GM10248 (cell line): ENCODE data around the gene TYK2.

Experiments used
- CTCF ChIA-PET: fragments of 300-600 bp; sonication (Branson Sonifier 250); formaldehyde crosslinking; extraction: SDS; loops from one replicate; lab custom pipeline; 2021; ENCODE audit warnings: antibody characterized with exemption; lab: Yijun Ruan, JAX
- POLR2A ChIA-PET: fragments of 350-650 bp; sonication (Branson Sonifier 250); formaldehyde crosslinking; extraction: SDS; loops from one replicate; lab custom pipeline; 2020; ENCODE audit warnings: antibody characterized with exemption; lab: Yijun Ruan, JAX
- DNase-seq: peaks from one replicate; pipeline ENCODE4 v3.0.0; 2012; ENCODE audit errors: extremely low spot score
- CTCF ChIP-seq: IDR thresholded peaks from 2 replicates; pipeline ENCODE4 v1.5.1; 2012; ENCODE audit warnings: mild to moderate bottlenecking, low read depth; ENCODE audit errors: extremely low read depth, missing control alignments, control extremely low read depth

The TYK2 gene

GRCh38 chr19:10408511-10409283 is 28.3 kb upstream of the TYK2 start:
- ChIA-PET CTCF (interaction anchor here (0.8 to 29.5 kb wide), 4 partner anchors 4 to 75 kb away, joined by 3 to 979 read pairs (median 491); partner anchors contain the start of genes CDC37 and PDE4A), POLR2A (interaction anchor here (0.7 kb wide), 1 partner anchor 966 kb away, joined by 3 read pairs; no protein-coding TSS in a partner anchor)
- peak; percentile 66 for DNase-seq
- TF ChIP-seq CTCF = no peak

- TF ChIP-seq CTCF = no peak
- POLR2A ChIA-PET = interaction anchor here (0.6 kb wide), 2 partner anchors 15 to 16 kb away, joined by 5 to 6 read pairs; no protein-coding TSS in a partner anchor
Observed at GRCh38 chr19:10407096-10407495, 26.7 kb upstream of the TYK2 start.

GRCh38 chr19:10406191-10406590 is 25.8 kb upstream of the TYK2 start:
- ChIA-PET CTCF (interaction anchor here (0.6 to 29.5 kb wide), 6 partner anchors 11 to 175 kb away, joined by 3 to 979 read pairs (median 5); partner anchors contain the start of gene PDE4A), POLR2A (interaction anchor here (0.8 to 1.4 kb wide), 2 partner anchors 10 to 147 kb away, joined by 3 to 4 read pairs; no protein-coding TSS in a partner anchor)
- no peak for DNase-seq
- TF ChIP-seq CTCF = no peak

More at GRCh38 chr19:10407096-10407495, 26.7 kb upstream of the TYK2 start:
- no peak for DNase-seq
- CTCF ChIA-PET = interaction anchor here (1.1 to 29.5 kb wide), 2 partner anchors 17 to 148 kb away, joined by 3 to 979 read pairs; partner anchors contain the start of gene PDE4A

- ChIA-PET POLR2A (interaction anchor here (0.6 to 1.4 kb wide), 3 partner anchors 11 to 146 kb away, joined by 3 to 5 read pairs (median 4); no protein-coding TSS in a partner anchor), CTCF (interaction anchor here (0.7 to 29.5 kb wide), 20 partner anchors 10 to 299 kb away, joined by 3 to 979 read pairs (median 3); partner anchors contain the start of genes ICAM1, PDE4A and PPAN)
Observed at GRCh38 chr19:10404888-10405820, 24.8 kb upstream of the TYK2 start.

More at GRCh38 chr19:10404888-10405820, 24.8 kb upstream of the TYK2 start:
- no peak for TF ChIP-seq CTCF
- no peak for DNase-seq
